Gastroesophageal sphincter (tissue), 4 donors: ENCODE results near the gene RAP1GAP. TPM values are rescaled to one million over a fixed set of nuclear protein-coding genes. Genes with fewer than 3 reads are reported as not detected.
A peak's percentile ranks its signal among the peaks of the same experiment; 100 is the strongest.

Experiments
- ATAC-seq: fragments of 150-250 bp; one replicate; pipeline ENCODE4 v1.9.1; 2016; ENCODE audit warnings: mild to moderate bottlenecking, moderate library complexity
- H3K27ac ChIP-seq, 4 donors: fragments of 200-600 bp; sonication (generic) in 3 of 4; 1 replicate in 3 of 4; 2 replicates in 1 of 4; pipeline ENCODE4 v1.5.1; 2016 to 2019
- H3K27me3 ChIP-seq: fragments of 200-600 bp; sonication (generic); one replicate; pipeline ENCODE4 v1.5.1; 2019
- H3K36me3 ChIP-seq, 2 donors: fragments of 200-600 bp; sonication (generic); one replicate each; pipeline ENCODE4 v1.5.1; 2019; ENCODE audit warnings: control low read depth in 1 of 2
- H3K4me1 ChIP-seq, 3 donors: fragments of 200-600 bp; sonication (generic); 1 replicate in 2 of 3; 2 replicates in 1 of 3; pipeline ENCODE4 v1.5.1; 2016 to 2019; ENCODE audit warnings: control low read depth in 2 of 3
- H3K4me3 ChIP-seq, 2 donors: fragments of 200-600 bp; sonication (generic); one replicate each; pipeline ENCODE4 v1.5.1; 2019; ENCODE audit warnings: mild to moderate bottlenecking in 1 of 2, moderate library complexity in 1 of 2
- H3K9me3 ChIP-seq, 3 donors: fragments of 200-600 bp; sonication (generic); one replicate each; pipeline ENCODE4 v1.5.1; 2017 to 2019; ENCODE audit warnings: control low read depth in 2 of 3
- CTCF ChIP-seq, 4 experiments: fragments of 200-600 bp in 2 of 4; fragments of 450-650 bp in 2 of 4; sonication (generic) in 1 of 4; IDR thresholded peaks; one replicate each; pipeline ENCODE4 v1.5.1; 2017 to 2019; ENCODE audit warnings: antibody characterized with exemption in 4 of 4, mild to moderate bottlenecking in 2 of 4, moderate library complexity in 2 of 4
- EP300 ChIP-seq: sonication (generic); formaldehyde crosslinking; IDR thresholded peaks from one replicate; pipeline ENCODE4 v1.6.1; 2017; ENCODE audit warnings: antibody characterized with exemption, mild to moderate bottlenecking
- POLR2A ChIP-seq, 2 donors: fragments of 450-650 bp; IDR thresholded peaks; one replicate each; pipeline ENCODE4 v1.6.1; 2017; ENCODE audit warnings: antibody characterized with exemption in 2 of 2, mild to moderate bottlenecking in 2 of 2, moderate library complexity in 1 of 2
- POLR2AphosphoS5 ChIP-seq: sonication (generic); formaldehyde crosslinking; IDR thresholded peaks from one replicate; pipeline ENCODE4 v1.6.1; 2017; ENCODE audit warnings: antibody characterized with exemption
- WGBS, 2 donors: methylation state at CpG; one replicate each; pipeline ENCODE4 v1.1.5; 2018; ENCODE audit warnings: low coverage in 1 of 2; 5-methylcytosine and 5-hydroxymethylcytosine counted together
- total RNA-seq, 4 donors: library from RNA; depleted of rRNA; stranded (reverse); fragments of >200 nt; gene quantifications; one replicate each; pipeline ENCODE4 v1.1.0, GENCODE V29; 2016

RAP1GAP gene
- total RNA-seq, 4 donors from 2014 or later, result 0.12 to 2.3 TPM; not detected in 2

- Histone ChIP-seq H3K36me3 (no peaks in the 10 kb centered on the region), H3K4me1 (no peaks in the 10 kb centered on the region), H3K4me3 (no peak overlapping the region), H3K27ac (no peak overlapping the region), H3K27me3 (peaks cover 79% of the 10 kb centered on the region), H3K9me3 (no peaks in the 10 kb centered on the region)
- no peak for TF ChIP-seq CTCF (IDR thresholded peaks at IDR 0.05)
- no peak for TF ChIP-seq POLR2AphosphoS5
- TF ChIP-seq POLR2A (IDR thresholded peaks at IDR 0.05), result no peak
- TF ChIP-seq EP300, result no peak
- WGBS, 2 donors, result 80% methylated on average over 7 of the region's 11 CpGs; no CpG with 5 or more reads in 1 of the 2 donors
- ATAC-seq, result no peak
Observed at GRCh38 chr1:21596174-21596573, 73.0 kb downstream of the RAP1GAP start.

- Histone ChIP-seq H3K27me3 (peaks cover 85% of the 10 kb centered on the region), H3K36me3 (no peaks in the 10 kb centered on the region), H3K4me3 (no peak overlapping the region), H3K9me3 (no peaks in the 10 kb centered on the region), H3K27ac (no peak overlapping the region), H3K4me1 (peaks cover 0 to 5% (median 0%) of the 10 kb centered on the region in 3 donors)
- no peak for ATAC-seq
- no peak for TF ChIP-seq POLR2AphosphoS5
- TF ChIP-seq EP300, result no peak
- no peak for TF ChIP-seq POLR2A (IDR thresholded peaks at IDR 0.05)
- TF ChIP-seq CTCF (IDR thresholded peaks at IDR 0.05), result peak in 3 of 4 experiments; percentile 41 to 52 (median 49)
- WGBS, 2 donors, result 78 to 81% methylated on average over 7 to 9 of the region's 26 CpGs
Observed at GRCh38 chr1:21594935-21595897, 73.9 kb downstream of the RAP1GAP start.

GRCh38 chr1:21594501-21594900, 74.7 kb downstream of the RAP1GAP start:
- no peaks in the 10 kb centered on the region for H3K9me3 ChIP-seq
- peaks cover 0 to 5% (median 0%) of the 10 kb centered on the region in 3 donors for H3K4me1 ChIP-seq
- ATAC-seq, result no peak
- no peaks in the 10 kb centered on the region for H3K36me3 ChIP-seq
- WGBS, 2 donors, result 61% methylated on average over 7 of the region's 11 CpGs; no CpG with 5 or more reads in 1 of the 2 donors
- H3K27me3 ChIP-seq, result peaks cover 93% of the 10 kb centered on the region
- H3K4me3 ChIP-seq, result no peak overlapping the region
- no peak for TF ChIP-seq EP300
- no peak for TF ChIP-seq CTCF (IDR thresholded peaks at IDR 0.05)
- no peak for TF ChIP-seq POLR2A (IDR thresholded peaks at IDR 0.05)
- no peak for TF ChIP-seq POLR2AphosphoS5
- no peak overlapping the region for H3K27ac ChIP-seq

- H3K36me3 ChIP-seq, result no peaks in the 10 kb centered on the region
- no peak for ATAC-seq
- no peak overlapping the region for H3K4me3 ChIP-seq
- H3K4me1 ChIP-seq, result peaks cover 0 to 5% (median 0%) of the 10 kb centered on the region in 3 donors
- TF ChIP-seq POLR2A (IDR thresholded peaks at IDR 0.05) (no peak), EP300 (no peak), CTCF (IDR thresholded peaks at IDR 0.05) (no peak), POLR2AphosphoS5 (no peak)
- WGBS, 2 donors, result no CpG with 5 or more reads among the region's 8 CpGs
- peaks cover 86% of the 10 kb centered on the region for H3K27me3 ChIP-seq
- H3K9me3 ChIP-seq, result no peaks in the 10 kb centered on the region
- no peak overlapping the region for H3K27ac ChIP-seq
Observed at GRCh38 chr1:21593231-21593630, 75.9 kb downstream of the RAP1GAP start.
